Prostate gland (tissue), 2 donors: ENCODE results near the gene PTPRM.

Experiments used
- CTCF ChIP-seq, 4 experiments: fragments of 200-600 bp in 2 of 4; fragments of 450-650 bp in 2 of 4; sonication (generic) in 2 of 4; IDR thresholded peaks; 1 replicate in 3 of 4; 2 replicates in 1 of 4; pipeline ENCODE4 v1.5.1; 2016 to 2019; ENCODE audit warnings: antibody characterized with exemption in 4 of 4, mild to moderate bottlenecking in 2 of 4, moderate library complexity in 2 of 4
- POLR2A ChIP-seq: fragments of 450-650 bp; IDR thresholded peaks from one replicate; pipeline ENCODE4 v1.6.1; 2016; ENCODE audit warnings: antibody characterized with exemption, mild to moderate bottlenecking

GRCh38 chr18:7682321-7682720, 115.2 kb downstream of the PTPRM start:
- TF ChIP-seq CTCF (IDR thresholded peaks at IDR 0.05) (no peak), POLR2A (no peak)
